IPS-15b (cell line): ENCODE measurements around the gene GOLT1B.

Experiments used
- H3K27me3 ChIP-seq: one replicate; pipeline ENCODE4 v1.6.1; 2013; ENCODE audit warnings: low read length; ENCODE audit not compliant: control insufficient read depth, insufficient read depth
- H3K36me3 ChIP-seq: one replicate; pipeline ENCODE4 v1.6.1; 2013; ENCODE audit warnings: low read length; ENCODE audit not compliant: control insufficient read depth, insufficient read depth
- H3K4me1 ChIP-seq: one replicate; pipeline ENCODE4 v1.6.1; 2013; ENCODE audit warnings: mild to moderate bottlenecking, low read length; ENCODE audit not compliant: control insufficient read depth, insufficient read depth
- H3K4me3 ChIP-seq: one replicate; pipeline ENCODE4 v1.5.1; 2013; ENCODE audit warnings: low read depth, low read length
- H3K9ac ChIP-seq: one replicate; pipeline ENCODE4 v1.6.1; 2013; ENCODE audit warnings: low read depth, mild to moderate bottlenecking, low read length
- H3K9me3 ChIP-seq: one replicate; pipeline ENCODE4 v1.6.1; 2013; ENCODE audit warnings: mild to moderate bottlenecking, low read length; ENCODE audit not compliant: control insufficient read depth, insufficient read depth

The GOLT1B gene

GRCh38 chr12:21551841-21552465, 50.4 kb downstream of the GOLT1B start:
- no peak overlapping the region for H3K4me3 ChIP-seq
- no peaks in the 10 kb centered on the region for H3K27me3 ChIP-seq
- no peak overlapping the region for H3K9ac ChIP-seq
- H3K4me1 ChIP-seq, result no peaks in the 10 kb centered on the region
- H3K9me3 ChIP-seq, result no peaks in the 10 kb centered on the region
- no peaks in the 10 kb centered on the region for H3K36me3 ChIP-seq

GRCh38 chr12:21552635-21553328, 51.2 kb downstream of the GOLT1B start:
- H3K4me1 ChIP-seq, result no peaks in the 10 kb centered on the region
- H3K36me3 ChIP-seq, result no peaks in the 10 kb centered on the region
- no peak overlapping the region for H3K9ac ChIP-seq
- no peak overlapping the region for H3K4me3 ChIP-seq
- no peaks in the 10 kb centered on the region for H3K27me3 ChIP-seq
- H3K9me3 ChIP-seq, result no peaks in the 10 kb centered on the region

GRCh38 chr12:21553329-21553675, 51.7 kb downstream of the GOLT1B start:
- Histone ChIP-seq H3K9ac (no peak overlapping the region), H3K27me3 (no peaks in the 10 kb centered on the region), H3K4me3 (no peak overlapping the region), H3K36me3 (no peaks in the 10 kb centered on the region), H3K4me1 (no peaks in the 10 kb centered on the region), H3K9me3 (no peaks in the 10 kb centered on the region)

GRCh38 chr12:21558100-21558679, 56.6 kb downstream of the GOLT1B start:
- H3K4me3 ChIP-seq, result no peak overlapping the region
- H3K4me1 ChIP-seq, result no peaks in the 10 kb centered on the region
- no peaks in the 10 kb centered on the region for H3K36me3 ChIP-seq
- no peaks in the 10 kb centered on the region for H3K9me3 ChIP-seq
- no peak overlapping the region for H3K9ac ChIP-seq
- no peaks in the 10 kb centered on the region for H3K27me3 ChIP-seq

GRCh38 chr12:21559855-21560569, 58.4 kb downstream of the GOLT1B start:
- Histone ChIP-seq H3K27me3 (no peaks in the 10 kb centered on the region), H3K4me3 (no peak overlapping the region), H3K36me3 (no peaks in the 10 kb centered on the region), H3K9me3 (no peaks in the 10 kb centered on the region), H3K4me1 (no peaks in the 10 kb centered on the region), H3K9ac (no peak overlapping the region)

GRCh38 chr12:21561158-21561557, 59.6 kb downstream of the GOLT1B start:
- Histone ChIP-seq H3K4me3 (no peak overlapping the region), H3K36me3 (no peaks in the 10 kb centered on the region), H3K27me3 (no peaks in the 10 kb centered on the region), H3K9ac (no peak overlapping the region), H3K4me1 (no peaks in the 10 kb centered on the region), H3K9me3 (no peaks in the 10 kb centered on the region)

- H3K27me3 ChIP-seq, result no peaks in the 10 kb centered on the region
- H3K36me3 ChIP-seq, result no peaks in the 10 kb centered on the region
- no peaks in the 10 kb centered on the region for H3K9me3 ChIP-seq
- no peaks in the 10 kb centered on the region for H3K4me1 ChIP-seq
- no peak overlapping the region for H3K4me3 ChIP-seq
- no peak overlapping the region for H3K9ac ChIP-seq
Measured at GRCh38 chr12:21562859-21563258, 61.3 kb downstream of the GOLT1B start.

- H3K4me1 ChIP-seq, result no peaks in the 10 kb centered on the region
- no peaks in the 10 kb centered on the region for H3K36me3 ChIP-seq
- no peak overlapping the region for H3K4me3 ChIP-seq
- H3K9ac ChIP-seq, result no peak overlapping the region
- H3K9me3 ChIP-seq, result no peaks in the 10 kb centered on the region
- no peaks in the 10 kb centered on the region for H3K27me3 ChIP-seq
Measured at GRCh38 chr12:21566223-21566906, 64.8 kb downstream of the GOLT1B start.

GRCh38 chr12:21566907-21567394, 65.4 kb downstream of the GOLT1B start:
- Histone ChIP-seq H3K27me3 (no peaks in the 10 kb centered on the region), H3K4me3 (no peak overlapping the region), H3K4me1 (no peaks in the 10 kb centered on the region), H3K9me3 (no peaks in the 10 kb centered on the region), H3K9ac (no peak overlapping the region), H3K36me3 (no peaks in the 10 kb centered on the region)
